Measurements from ENCODE around the gene NME7. TPM values are rescaled to one million over a fixed set of nuclear protein-coding genes. Genes with fewer than 3 reads are reported as not detected.

Gene NME7
- total and polyA plus RNA-seq, 4 donors = 6.2 to 43.7 (median 18.0) TPM

- Histone ChIP-seq H3K4me3 (no peak overlapping the region), H3K4me1 (ENCODE audit: control insufficient read depth in 5 of 5, insufficient read depth in 5 of 5, low read length in 5 of 5) (peaks cover 0 to 6% (median 0%) of the 10 kb centered on the region in 5 donors), H3K36me3 (ENCODE audit: control insufficient read depth in 4 of 4, insufficient read depth in 4 of 4, low read length in 4 of 4) (no peaks in the 10 kb centered on the region), H3K9ac (ENCODE audit: insufficient read depth in 1 of 2, low read length in 2 of 2) (no peak overlapping the region), H3K27ac (ENCODE audit: low read depth in 1 of 2, low read length in 1 of 2) (no peak overlapping the region), H3K9me3 (ENCODE audit: control insufficient read depth in 4 of 4, insufficient read depth in 3 of 4, low read length in 3 of 4) (no peaks in the 10 kb centered on the region), H3K27me3 (ENCODE audit: control insufficient read depth in 3 of 3, insufficient read depth in 3 of 3, low read length in 2 of 3) (no peaks in the 10 kb centered on the region)
- DNase-seq = no peak
- TF ChIP-seq, protein P1, sequence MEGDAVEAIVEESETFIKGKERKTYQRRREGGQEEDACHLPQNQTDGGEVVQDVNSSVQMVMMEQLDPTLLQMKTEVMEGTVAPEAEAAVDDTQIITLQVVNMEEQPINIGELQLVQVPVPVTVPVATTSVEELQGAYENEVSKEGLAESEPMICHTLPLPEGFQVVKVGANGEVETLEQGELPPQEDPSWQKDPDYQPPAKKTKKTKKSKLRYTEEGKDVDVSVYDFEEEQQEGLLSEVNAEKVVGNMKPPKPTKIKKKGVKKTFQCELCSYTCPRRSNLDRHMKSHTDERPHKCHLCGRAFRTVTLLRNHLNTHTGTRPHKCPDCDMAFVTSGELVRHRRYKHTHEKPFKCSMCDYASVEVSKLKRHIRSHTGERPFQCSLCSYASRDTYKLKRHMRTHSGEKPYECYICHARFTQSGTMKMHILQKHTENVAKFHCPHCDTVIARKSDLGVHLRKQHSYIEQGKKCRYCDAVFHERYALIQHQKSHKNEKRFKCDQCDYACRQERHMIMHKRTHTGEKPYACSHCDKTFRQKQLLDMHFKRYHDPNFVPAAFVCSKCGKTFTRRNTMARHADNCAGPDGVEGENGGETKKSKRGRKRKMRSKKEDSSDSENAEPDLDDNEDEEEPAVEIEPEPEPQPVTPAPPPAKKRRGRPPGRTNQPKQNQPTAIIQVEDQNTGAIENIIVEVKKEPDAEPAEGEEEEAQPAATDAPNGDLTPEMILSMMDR (IDR thresholded peaks at IDR 0.05; ENCODE audit: control extremely low read depth, extremely low read depth) = no peak
- ATAC-seq (ENCODE audit: insufficient read depth, low FRiP score) = no peak
These were observed 155.5 kb downstream of the NME7 start for GRCh38 chr1:169212088-169212487.

- peaks cover 0 to 6% (median 0%) of the 10 kb centered on the region in 5 donors for H3K4me1 ChIP-seq (ENCODE audit: control insufficient read depth in 5 of 5, insufficient read depth in 5 of 5, low read length in 5 of 5)
- no peak overlapping the region for H3K9ac ChIP-seq (ENCODE audit: insufficient read depth in 1 of 2, low read length in 2 of 2)
- ATAC-seq (ENCODE audit: insufficient read depth, low FRiP score) = no peak
- no peaks in the 10 kb centered on the region for H3K27me3 ChIP-seq (ENCODE audit: control insufficient read depth in 3 of 3, insufficient read depth in 3 of 3, low read length in 2 of 3)
- TF ChIP-seq, protein P1 (IDR thresholded peaks at IDR 0.05; ENCODE audit: control extremely low read depth, extremely low read depth) = no peak
- H3K4me3 ChIP-seq = no peak overlapping the region
- no peaks in the 10 kb centered on the region for H3K36me3 ChIP-seq (ENCODE audit: control insufficient read depth in 4 of 4, insufficient read depth in 4 of 4, low read length in 4 of 4)
- H3K27ac ChIP-seq (ENCODE audit: low read depth in 1 of 2, low read length in 1 of 2) = no peak overlapping the region
- DNase-seq = no peak
- no peaks in the 10 kb centered on the region for H3K9me3 ChIP-seq (ENCODE audit: control insufficient read depth in 4 of 4, insufficient read depth in 3 of 4, low read length in 3 of 4)
- 93 to 97% methylated on average over 1 of the region's 1 CpG for WGBS, 2 donors
These were observed 159.6 kb downstream of the NME7 start for GRCh38 chr1:169207797-169208520.

GRCh38 chr1:169204157-169204556 lies 163.4 kb downstream of the NME7 start:
- TF ChIP-seq, protein P1 (IDR thresholded peaks at IDR 0.05; ENCODE audit: control extremely low read depth, extremely low read depth) = no peak
- Histone ChIP-seq H3K4me3 (no peak overlapping the region), H3K27me3 (ENCODE audit: control insufficient read depth in 3 of 3, insufficient read depth in 3 of 3, low read length in 2 of 3) (no peaks in the 10 kb centered on the region), H3K27ac (ENCODE audit: low read depth in 1 of 2, low read length in 1 of 2) (no peak overlapping the region), H3K36me3 (ENCODE audit: control insufficient read depth in 4 of 4, insufficient read depth in 4 of 4, low read length in 4 of 4) (no peaks in the 10 kb centered on the region), H3K9ac (ENCODE audit: insufficient read depth in 1 of 2, low read length in 2 of 2) (no peak overlapping the region), H3K9me3 (ENCODE audit: control insufficient read depth in 4 of 4, insufficient read depth in 3 of 4, low read length in 3 of 4) (no peaks in the 10 kb centered on the region), H3K4me1 (ENCODE audit: control insufficient read depth in 5 of 5, insufficient read depth in 5 of 5, low read length in 5 of 5) (peaks cover 0 to under 1% (median 0%) of the 10 kb centered on the region in 5 donors)
- DNase-seq (no peak), ATAC-seq (ENCODE audit: insufficient read depth, low FRiP score) (no peak)

Measured in lung (tissue), 12 donors.